ENCODE data around the gene CYP2D6. TPM values are rescaled to one million over a fixed set of nuclear protein-coding genes. Genes with fewer than 3 reads are reported as not detected.

The CYP2D6 gene
- total RNA-seq, 1 experiment from 2014 or later, result 1.7 TPM

DNA sequence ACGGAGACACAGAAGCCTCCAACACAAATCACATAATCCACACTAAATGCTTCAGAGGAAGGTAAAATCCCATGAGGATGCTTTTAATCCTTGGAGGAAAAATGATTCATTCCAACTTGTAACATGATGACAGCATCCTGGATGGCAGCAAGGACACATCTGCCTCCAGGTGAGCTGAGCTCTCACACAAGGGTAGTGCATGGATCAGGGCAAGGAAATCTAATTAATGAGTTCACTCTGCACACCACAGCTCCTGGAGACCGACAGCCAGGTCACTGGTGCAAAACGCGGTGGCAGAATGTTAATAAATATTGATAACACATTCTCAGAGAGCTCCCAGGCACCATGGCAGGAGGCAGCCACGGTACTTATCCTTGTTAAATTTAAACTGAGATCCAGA is 40.3 kb upstream of the CYP2D6 start (continued):
- TF ChIP-seq, protein P1, sequence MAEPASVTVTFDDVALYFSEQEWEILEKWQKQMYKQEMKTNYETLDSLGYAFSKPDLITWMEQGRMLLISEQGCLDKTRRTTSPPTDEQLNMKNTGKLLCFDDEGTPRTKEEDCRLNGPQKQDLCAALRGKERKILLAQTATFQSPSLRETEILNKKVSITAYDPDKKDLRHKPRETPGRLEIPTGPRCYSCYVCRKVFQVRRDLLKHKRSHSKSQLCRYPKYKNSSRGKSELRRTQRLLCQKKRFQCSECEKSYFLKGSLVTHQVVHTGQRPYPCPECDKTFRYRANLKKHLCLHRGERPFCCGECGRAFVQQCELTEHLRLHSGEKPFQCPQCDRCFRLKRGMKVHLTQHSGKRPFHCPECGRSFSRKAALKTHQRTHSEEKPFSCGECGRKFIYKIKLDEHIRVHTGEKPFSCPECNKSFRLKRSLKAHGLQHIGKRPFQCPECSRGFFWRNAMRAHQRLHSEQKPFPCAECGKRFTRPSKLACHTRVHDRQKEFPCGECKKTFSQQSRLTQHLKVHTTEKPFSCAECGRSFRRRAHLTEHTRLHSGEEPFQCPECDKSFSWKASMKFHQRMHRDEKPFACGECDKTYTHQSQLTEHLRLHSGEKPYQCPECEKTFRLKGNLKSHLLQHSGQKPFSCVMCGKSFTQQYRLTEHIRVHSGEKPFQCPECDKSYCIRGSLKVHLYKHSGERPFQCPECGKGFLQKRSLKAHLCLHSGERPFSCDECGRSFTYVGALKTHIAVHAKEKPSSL (CRISPR knock-in tag; conservative IDR thresholded peaks at IDR 0.05), result no peak
- TF ChIP-seq ZNF121 (CRISPR knock-in tag; IDR thresholded peaks at IDR 0.05), result no peak

DNA sequence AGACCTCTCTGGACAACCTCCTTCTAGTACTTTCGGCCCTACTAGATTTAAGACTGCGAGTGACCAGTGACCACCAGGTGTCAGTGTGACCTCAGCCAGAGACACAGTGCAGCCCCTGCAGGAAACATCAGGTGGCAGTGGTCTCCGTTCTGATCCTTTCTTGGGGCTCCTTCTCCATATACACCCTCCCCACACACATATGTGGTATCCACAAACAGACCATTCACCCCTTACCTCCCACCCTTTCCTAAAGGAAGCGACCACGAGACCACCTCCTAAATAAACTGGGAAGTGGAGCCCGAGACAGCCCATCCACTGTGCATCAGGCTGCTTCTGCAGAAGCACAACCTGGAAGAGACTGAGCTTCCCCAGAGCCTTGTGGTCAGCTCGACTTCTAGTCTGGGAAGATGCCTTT is 38.5 kb upstream of the CYP2D6 start:
- peak; percentile 90 for DNase-seq (ENCODE audit: low spot score)
- H3K27ac Mint-ChIP-seq, result 0 out of 2 replicates have a peak overlapping the region, but pooled peaks have one; percentile 47
- H3K36me3 Mint-ChIP-seq, result peaks cover 10% of the 10 kb centered on the region; the same call in 1 of the 2 replicates
- ChIA-PET CTCF (interaction anchor here (0.6 to 4.1 kb wide), 38 partner anchors 12 to 451 kb away, joined by 3 to 44 read pairs (median 4); partner anchors contain the start of genes NFAM1 and TCF20), POLR2A (no interaction called here)
- peak; percentile 92 for ATAC-seq
- TF ChIP-seq, protein P2, sequence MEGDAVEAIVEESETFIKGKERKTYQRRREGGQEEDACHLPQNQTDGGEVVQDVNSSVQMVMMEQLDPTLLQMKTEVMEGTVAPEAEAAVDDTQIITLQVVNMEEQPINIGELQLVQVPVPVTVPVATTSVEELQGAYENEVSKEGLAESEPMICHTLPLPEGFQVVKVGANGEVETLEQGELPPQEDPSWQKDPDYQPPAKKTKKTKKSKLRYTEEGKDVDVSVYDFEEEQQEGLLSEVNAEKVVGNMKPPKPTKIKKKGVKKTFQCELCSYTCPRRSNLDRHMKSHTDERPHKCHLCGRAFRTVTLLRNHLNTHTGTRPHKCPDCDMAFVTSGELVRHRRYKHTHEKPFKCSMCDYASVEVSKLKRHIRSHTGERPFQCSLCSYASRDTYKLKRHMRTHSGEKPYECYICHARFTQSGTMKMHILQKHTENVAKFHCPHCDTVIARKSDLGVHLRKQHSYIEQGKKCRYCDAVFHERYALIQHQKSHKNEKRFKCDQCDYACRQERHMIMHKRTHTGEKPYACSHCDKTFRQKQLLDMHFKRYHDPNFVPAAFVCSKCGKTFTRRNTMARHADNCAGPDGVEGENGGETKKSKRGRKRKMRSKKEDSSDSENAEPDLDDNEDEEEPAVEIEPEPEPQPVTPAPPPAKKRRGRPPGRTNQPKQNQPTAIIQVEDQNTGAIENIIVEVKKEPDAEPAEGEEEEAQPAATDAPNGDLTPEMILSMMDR (IDR thresholded peaks at IDR 0.05), result peak; percentile 85
- TF ChIP-seq PRRX2 (CRISPR knock-in tag; IDR thresholded peaks at IDR 0.05), result no peak
- no peaks in the 10 kb centered on the region for H3K27me3 Mint-ChIP-seq (ENCODE audit: low read depth)
- no peaks in the 10 kb centered on the region for H3K9me3 Mint-ChIP-seq
- peaks cover 35% of the 10 kb centered on the region for H3K4me1 Mint-ChIP-seq
- no peak overlapping the region for H3K4me3 Mint-ChIP-seq

DNA sequence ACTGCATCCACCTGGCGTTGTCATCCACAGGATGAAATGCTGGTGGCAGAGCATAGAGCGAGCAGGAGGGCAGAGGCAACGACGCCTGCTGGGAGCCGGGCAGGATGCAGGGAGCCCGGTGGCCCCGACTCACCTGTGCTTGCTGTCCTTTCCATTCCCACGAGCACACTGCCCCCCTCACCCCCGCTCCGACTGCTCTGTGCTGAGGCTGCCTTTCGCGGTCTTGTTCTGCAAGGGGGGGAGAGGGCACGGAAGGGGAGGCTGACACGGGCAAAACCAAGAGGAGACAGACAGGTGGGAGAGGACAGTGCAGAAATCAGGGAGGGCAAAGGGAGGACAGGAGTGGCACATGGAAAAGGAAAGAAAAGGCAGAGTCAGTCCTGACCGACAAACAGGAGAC is 37.9 kb upstream of the CYP2D6 start:
- no peak overlapping the region for H3K4me3 Mint-ChIP-seq
- DNase-seq (ENCODE audit: low spot score) (no peak), ATAC-seq (no peak)
- TF ChIP-seq, protein P1 (CRISPR knock-in tag; conservative IDR thresholded peaks at IDR 0.05), result no peak
- TF ChIP-seq KAT7 (CRISPR knock-in tag; IDR thresholded peaks at IDR 0.05; ENCODE audit: borderline replicate concordance) (no peak), MXD4 (CRISPR knock-in tag; IDR thresholded peaks at IDR 0.05; ENCODE audit: borderline replicate concordance) (no peak), TEAD4 (CRISPR knock-in tag; IDR thresholded peaks at IDR 0.05) (no peak), OVOL2 (CRISPR knock-in tag; IDR thresholded peaks at IDR 0.05; ENCODE audit: borderline replicate concordance) (no peak)
- TF ChIP-seq, protein P3, sequence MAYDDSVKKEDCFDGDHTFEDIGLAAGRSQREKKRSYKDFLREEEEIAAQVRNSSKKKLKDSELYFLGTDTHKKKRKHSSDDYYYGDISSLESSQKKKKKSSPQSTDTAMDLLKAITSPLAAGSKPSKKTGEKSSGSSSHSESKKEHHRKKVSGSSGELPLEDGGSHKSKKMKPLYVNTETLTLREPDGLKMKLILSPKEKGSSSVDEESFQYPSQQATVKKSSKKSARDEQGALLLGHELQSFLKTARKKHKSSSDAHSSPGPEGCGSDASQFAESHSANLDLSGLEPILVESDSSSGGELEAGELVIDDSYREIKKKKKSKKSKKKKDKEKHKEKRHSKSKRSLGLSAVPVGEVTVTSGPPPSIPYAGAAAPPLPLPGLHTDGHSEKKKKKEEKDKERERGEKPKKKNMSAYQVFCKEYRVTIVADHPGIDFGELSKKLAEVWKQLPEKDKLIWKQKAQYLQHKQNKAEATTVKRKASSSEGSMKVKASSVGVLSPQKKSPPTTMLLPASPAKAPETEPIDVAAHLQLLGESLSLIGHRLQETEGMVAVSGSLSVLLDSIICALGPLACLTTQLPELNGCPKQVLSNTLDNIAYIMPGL (CRISPR knock-in tag; IDR thresholded peaks at IDR 0.05), result no peak
- TF ChIP-seq, protein P4, sequence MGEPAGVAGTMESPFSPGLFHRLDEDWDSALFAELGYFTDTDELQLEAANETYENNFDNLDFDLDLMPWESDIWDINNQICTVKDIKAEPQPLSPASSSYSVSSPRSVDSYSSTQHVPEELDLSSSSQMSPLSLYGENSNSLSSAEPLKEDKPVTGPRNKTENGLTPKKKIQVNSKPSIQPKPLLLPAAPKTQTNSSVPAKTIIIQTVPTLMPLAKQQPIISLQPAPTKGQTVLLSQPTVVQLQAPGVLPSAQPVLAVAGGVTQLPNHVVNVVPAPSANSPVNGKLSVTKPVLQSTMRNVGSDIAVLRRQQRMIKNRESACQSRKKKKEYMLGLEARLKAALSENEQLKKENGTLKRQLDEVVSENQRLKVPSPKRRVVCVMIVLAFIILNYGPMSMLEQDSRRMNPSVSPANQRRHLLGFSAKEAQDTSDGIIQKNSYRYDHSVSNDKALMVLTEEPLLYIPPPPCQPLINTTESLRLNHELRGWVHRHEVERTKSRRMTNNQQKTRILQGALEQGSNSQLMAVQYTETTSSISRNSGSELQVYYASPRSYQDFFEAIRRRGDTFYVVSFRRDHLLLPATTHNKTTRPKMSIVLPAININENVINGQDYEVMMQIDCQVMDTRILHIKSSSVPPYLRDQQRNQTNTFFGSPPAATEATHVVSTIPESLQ (CRISPR knock-in tag; IDR thresholded peaks at IDR 0.05), result no peak
- peaks cover 35% of the 10 kb centered on the region for H3K4me1 Mint-ChIP-seq
- H3K36me3 Mint-ChIP-seq, result peaks cover 10% of the 10 kb centered on the region; the same call in 1 of the 2 replicates
- CTCF ChIA-PET, result no interaction called here
- no peaks in the 10 kb centered on the region for H3K9me3 Mint-ChIP-seq
- no peak overlapping the region for H3K27ac Mint-ChIP-seq
- no peaks in the 10 kb centered on the region for H3K27me3 Mint-ChIP-seq (ENCODE audit: low read depth)
- POLR2A ChIA-PET, result no interaction called here
